Panc1 (cell line): ENCODE results near the gene SMYD4.

Source experiments
- CTCF ChIP-seq: fragments of 450-650 bp; IDR thresholded peaks from 2 replicates; pipeline ENCODE4 v1.5.1; 2017; ENCODE audit warnings: mild to moderate bottlenecking
- POLR2AphosphoS5 ChIP-seq: IDR thresholded peaks from 2 replicates; pipeline ENCODE4 v1.6.1; 2012; ENCODE audit warnings: mild to moderate bottlenecking, low read depth, low read length, moderate library complexity
- REST ChIP-seq, 2 experiments: IDR thresholded peaks; 2 replicates each; pipeline ENCODE4 v1.6.1; 2011 to 2012; ENCODE audit warnings: low read depth in 2 of 2, control low read depth in 1 of 2, low read length in 1 of 2, mild to moderate bottlenecking in 1 of 2, moderate library complexity in 1 of 2; ENCODE audit not compliant: insufficient read depth in 1 of 2
- TCF7L2 ChIP-seq: IDR thresholded peaks from 2 replicates; pipeline ENCODE4 v1.6.1; 2011; ENCODE audit warnings: mild to moderate bottlenecking, low read depth, low read length, inconsistent platforms

GRCh38 chr17:1867307-1867706, 37.6 kb upstream of the SMYD4 start:
- no peak for TF ChIP-seq POLR2AphosphoS5
- no peak for TF ChIP-seq CTCF
- no peak for TF ChIP-seq TCF7L2
- no peak for TF ChIP-seq REST (IDR thresholded peaks at IDR 0.05; ENCODE audit: insufficient read depth in 1 of 2, low read depth in 2 of 2, low read length in 1 of 2)
